ENCODE data around the gene RAN. TPM values are rescaled to one million over a fixed set of nuclear protein-coding genes. Genes with fewer than 3 reads are reported as not detected.

The RAN gene
- total RNA-seq: 471 and 474 TPM in 2 replicates
- long read RNA-seq, transcript RAN-203 (6 exons, 2,455 nt): minor isoform, 18 of 1,218 reads
- long read RNA-seq, transcript RAN-202 (6 exons, 1,530 nt): minor isoform, 18 of 1,218 reads
- long read RNA-seq, transcript RAN-212 (7 exons, 2,661 nt): major isoform, 1,153 of 1,218 reads
- long read RNA-seq, partial matches to known transcripts: 12 of 1,218 reads
- long read RNA-seq, other reads (novel, unspliced or antisense): 17 of 1,218 reads

DNA sequence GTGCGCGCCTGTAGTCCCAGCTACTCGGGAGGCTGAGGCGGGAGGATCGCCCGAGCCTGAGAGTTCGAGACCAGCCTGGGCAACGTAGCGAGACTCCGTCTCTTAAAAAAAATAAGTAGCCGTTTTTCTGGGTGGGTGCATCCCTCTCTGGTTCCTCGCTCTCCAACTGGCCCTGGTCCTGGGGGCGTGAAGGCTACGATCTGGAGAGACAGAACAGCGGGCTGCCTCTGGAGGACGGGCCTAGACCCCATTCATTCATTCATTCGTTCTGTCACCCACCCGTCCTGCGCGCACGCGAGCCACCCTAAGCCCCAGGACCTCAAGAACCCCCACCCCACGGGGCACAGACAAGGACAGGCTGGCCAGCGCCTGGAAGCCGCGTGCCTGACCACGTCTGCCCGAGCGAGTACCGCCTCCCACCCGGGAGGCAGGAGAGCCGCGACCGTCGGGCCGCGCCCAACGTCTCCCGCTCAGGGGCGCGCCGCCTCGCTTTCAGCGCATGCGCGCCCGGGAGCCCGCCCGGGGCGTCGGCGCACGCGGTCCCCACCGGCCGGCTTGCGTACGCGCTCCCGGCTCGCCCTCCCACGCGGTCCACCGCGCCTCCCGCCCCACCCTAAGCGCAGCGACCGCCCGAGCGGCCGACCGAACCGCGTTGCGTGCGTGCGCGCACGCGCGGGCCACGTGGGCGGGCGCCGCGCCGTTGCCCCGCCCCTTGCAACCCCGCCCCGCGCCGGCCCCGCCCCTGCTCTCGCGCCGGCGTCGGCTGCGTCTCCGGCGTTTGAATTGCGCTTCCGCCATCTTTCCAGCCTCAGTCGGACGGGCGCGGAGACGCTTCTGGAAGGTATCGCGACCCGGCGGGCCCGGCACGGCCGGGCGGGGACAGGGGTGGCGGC is at the start of gene RAN:
Gene RAN, plus strand, starts transcription at position 781 of the 893 bp plus-strand sequence. CDS start 528 bp downstream, outside the sequence.
- H3K4me3 Mint-ChIP-seq (ENCODE audit: unreplicated experiment): peak within 1 kb of the TSS; percentile 90
- H3K27me3 Mint-ChIP-seq (ENCODE audit: unreplicated experiment): no peaks in the 10 kb centered on the region
- H3K36me3 Mint-ChIP-seq (ENCODE audit: unreplicated experiment): peaks cover 37% of the 10 kb centered on the region
- H3K27ac Mint-ChIP-seq (ENCODE audit: unreplicated experiment): peak within 1 kb of the TSS; percentile 70
- no peaks in the 10 kb centered on the region for H3K9me3 Mint-ChIP-seq (ENCODE audit: unreplicated experiment)
- TF ChIP-seq, protein P1, sequence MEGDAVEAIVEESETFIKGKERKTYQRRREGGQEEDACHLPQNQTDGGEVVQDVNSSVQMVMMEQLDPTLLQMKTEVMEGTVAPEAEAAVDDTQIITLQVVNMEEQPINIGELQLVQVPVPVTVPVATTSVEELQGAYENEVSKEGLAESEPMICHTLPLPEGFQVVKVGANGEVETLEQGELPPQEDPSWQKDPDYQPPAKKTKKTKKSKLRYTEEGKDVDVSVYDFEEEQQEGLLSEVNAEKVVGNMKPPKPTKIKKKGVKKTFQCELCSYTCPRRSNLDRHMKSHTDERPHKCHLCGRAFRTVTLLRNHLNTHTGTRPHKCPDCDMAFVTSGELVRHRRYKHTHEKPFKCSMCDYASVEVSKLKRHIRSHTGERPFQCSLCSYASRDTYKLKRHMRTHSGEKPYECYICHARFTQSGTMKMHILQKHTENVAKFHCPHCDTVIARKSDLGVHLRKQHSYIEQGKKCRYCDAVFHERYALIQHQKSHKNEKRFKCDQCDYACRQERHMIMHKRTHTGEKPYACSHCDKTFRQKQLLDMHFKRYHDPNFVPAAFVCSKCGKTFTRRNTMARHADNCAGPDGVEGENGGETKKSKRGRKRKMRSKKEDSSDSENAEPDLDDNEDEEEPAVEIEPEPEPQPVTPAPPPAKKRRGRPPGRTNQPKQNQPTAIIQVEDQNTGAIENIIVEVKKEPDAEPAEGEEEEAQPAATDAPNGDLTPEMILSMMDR (IDR thresholded peaks at IDR 0.05): no peak
- DNase-seq (ENCODE audit: extremely low spot score, unreplicated experiment): peak; percentile 98
- H3K4me1 Mint-ChIP-seq (ENCODE audit: unreplicated experiment): peaks cover 30% of the 10 kb centered on the region

DNA sequence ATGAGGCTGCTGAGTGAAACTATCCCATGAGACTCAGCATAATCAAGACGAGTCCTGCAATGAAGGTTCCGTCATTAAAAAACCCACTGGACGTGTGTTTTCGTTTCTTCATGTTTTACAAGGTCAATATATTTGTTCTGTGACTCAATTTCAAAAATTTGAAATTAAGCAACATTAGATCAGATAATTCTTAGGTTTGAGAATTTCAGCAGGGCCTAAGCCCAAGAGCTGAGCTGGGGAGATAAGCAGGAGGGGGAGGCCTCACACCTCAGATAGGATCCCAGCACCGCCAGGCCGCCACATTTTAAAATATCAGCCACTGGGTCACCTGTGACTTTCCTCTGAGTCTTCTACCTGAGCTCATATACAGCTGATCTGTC is 46.1 kb upstream of the RAN start:
- TF ChIP-seq, protein P1 (IDR thresholded peaks at IDR 0.05): no peak
- H3K9me3 Mint-ChIP-seq (ENCODE audit: unreplicated experiment): no peaks in the 10 kb centered on the region
- peak overlapping the region; percentile 85 for H3K27ac Mint-ChIP-seq (ENCODE audit: unreplicated experiment)
- H3K27me3 Mint-ChIP-seq (ENCODE audit: unreplicated experiment): no peaks in the 10 kb centered on the region
- H3K4me1 Mint-ChIP-seq (ENCODE audit: unreplicated experiment): peaks cover 42% of the 10 kb centered on the region
- no peak overlapping the region for H3K4me3 Mint-ChIP-seq (ENCODE audit: unreplicated experiment)
- no peak for DNase-seq (ENCODE audit: extremely low spot score, unreplicated experiment)
- peaks cover 18% of the 10 kb centered on the region for H3K36me3 Mint-ChIP-seq (ENCODE audit: unreplicated experiment)

DNA sequence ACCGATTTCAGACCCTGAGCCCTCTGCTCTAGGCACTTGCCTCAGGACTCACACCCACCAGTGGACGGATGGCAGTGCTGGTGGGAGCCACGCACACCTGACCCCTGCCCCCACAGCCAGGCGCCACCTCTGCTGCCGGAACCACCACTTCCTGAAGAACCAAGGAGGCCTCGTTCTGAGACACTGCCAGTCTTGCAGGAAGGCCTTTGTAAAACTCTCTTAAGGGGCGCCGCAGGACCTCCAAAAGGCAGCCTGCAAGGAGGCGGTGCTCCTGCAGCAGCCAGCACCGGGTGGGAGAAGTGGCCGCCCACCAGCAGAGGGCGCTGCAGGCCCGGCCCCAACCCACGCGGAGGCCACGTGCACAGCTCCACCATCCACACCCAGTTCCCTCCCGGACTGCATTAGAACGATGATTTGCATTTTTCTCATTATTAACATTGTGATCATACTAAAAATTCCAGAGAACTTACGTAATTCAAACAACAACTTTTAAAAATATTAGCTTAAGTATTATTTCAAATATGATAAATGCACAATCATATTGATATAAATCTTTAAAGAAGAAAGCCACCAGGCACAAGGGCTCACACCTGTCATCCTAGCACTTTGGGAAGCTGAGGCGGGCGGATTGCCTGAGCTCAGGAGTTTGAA is 45.6 kb upstream of the RAN start:
- TF ChIP-seq, protein P1 (IDR thresholded peaks at IDR 0.05): peak; percentile 79
- peaks cover 16% of the 10 kb centered on the region for H3K36me3 Mint-ChIP-seq (ENCODE audit: unreplicated experiment)
- H3K4me3 Mint-ChIP-seq (ENCODE audit: unreplicated experiment): no peak overlapping the region
- H3K9me3 Mint-ChIP-seq (ENCODE audit: unreplicated experiment): no peaks in the 10 kb centered on the region
- peak overlapping the region; percentile 85 for H3K27ac Mint-ChIP-seq (ENCODE audit: unreplicated experiment)
- no peaks in the 10 kb centered on the region for H3K27me3 Mint-ChIP-seq (ENCODE audit: unreplicated experiment)
- H3K4me1 Mint-ChIP-seq (ENCODE audit: unreplicated experiment): peaks cover 44% of the 10 kb centered on the region
- peak; percentile 88 for DNase-seq (ENCODE audit: extremely low spot score, unreplicated experiment)

DNA sequence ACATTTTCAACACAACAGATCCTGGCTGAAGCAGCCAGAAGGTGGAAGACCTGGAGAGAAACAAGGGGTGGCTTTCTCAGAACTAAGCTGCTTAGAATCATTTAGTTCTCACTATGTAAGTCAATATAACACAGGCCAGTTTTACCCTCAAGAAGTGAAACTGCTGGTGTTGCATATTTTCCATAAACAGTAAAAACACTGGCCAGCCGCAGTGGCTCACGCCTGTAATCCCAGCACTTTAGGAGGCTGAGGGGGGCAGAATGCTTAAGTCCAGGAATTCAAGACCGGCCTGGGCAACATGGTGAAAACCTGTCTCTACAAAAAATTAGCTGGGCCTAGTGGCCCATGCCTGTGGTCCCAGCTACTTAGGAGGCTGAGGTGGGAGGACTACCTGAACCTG is 44.4 kb upstream of the RAN start:
- Mint-ChIP-seq H3K27ac (ENCODE audit: unreplicated experiment) (peak overlapping the region; percentile 85), H3K9me3 (ENCODE audit: unreplicated experiment) (no peaks in the 10 kb centered on the region), H3K36me3 (ENCODE audit: unreplicated experiment) (peaks cover 16% of the 10 kb centered on the region), H3K27me3 (ENCODE audit: unreplicated experiment) (no peaks in the 10 kb centered on the region), H3K4me3 (ENCODE audit: unreplicated experiment) (peak overlapping the region; percentile 34), H3K4me1 (ENCODE audit: unreplicated experiment) (peaks cover 50% of the 10 kb centered on the region)
- no peak for DNase-seq (ENCODE audit: extremely low spot score, unreplicated experiment)
- TF ChIP-seq, protein P1 (IDR thresholded peaks at IDR 0.05): no peak

Data from osteocyte (in vitro differentiated cells).